AG10803 (cell line): ENCODE data around the gene CDH4.

Experiments
- DNase-seq: peaks from one replicate; pipeline ENCODE4 v3.0.0; 2010; ENCODE audit warnings: low read depth
- H3K4me3 ChIP-seq: 2 replicates; pipeline ENCODE4 v1.5.1; 2011; ENCODE audit warnings: mild to moderate bottlenecking, low read length, control low read depth
- TF ChIP-seq, protein P1 (sequence below): conservative IDR thresholded peaks from 2 replicates; pipeline ENCODE4 v1.5.1; 2011; ENCODE audit warnings: mild to moderate bottlenecking, low read length, control low read depth, inconsistent platforms

Gene CDH4

DNA sequence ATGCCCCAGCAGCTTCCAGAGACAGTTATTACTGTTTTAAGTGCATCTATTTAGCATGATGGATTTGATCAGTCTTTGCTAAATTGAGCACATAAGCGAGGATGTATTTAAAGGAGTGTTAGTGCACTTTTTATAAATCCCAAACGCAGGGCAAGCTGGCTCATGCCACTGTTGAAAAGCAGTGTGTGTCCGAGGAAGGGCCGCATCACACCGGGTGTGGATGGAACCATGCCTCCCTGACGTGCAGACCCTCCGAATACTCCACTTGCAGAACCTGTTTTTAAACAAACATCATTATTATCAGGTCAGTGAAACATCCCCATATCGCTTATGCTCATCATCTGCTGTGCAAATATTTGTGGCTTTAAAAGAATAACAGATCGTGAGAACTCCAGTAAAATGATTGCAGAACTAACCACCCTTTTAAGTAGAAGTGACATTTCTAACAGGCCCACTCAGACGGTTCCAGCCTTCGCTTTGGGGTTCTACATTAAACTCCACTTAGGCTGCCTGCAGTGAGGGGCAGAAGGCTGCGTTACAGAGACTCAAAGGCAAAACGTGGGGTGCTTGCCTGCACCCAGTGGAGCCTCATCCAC lies 190.1 kb downstream of the CDH4 start:
- H3K4me3 ChIP-seq, result no peak overlapping the region
- DNase-seq, result peak; percentile 33
- TF ChIP-seq, protein P1, sequence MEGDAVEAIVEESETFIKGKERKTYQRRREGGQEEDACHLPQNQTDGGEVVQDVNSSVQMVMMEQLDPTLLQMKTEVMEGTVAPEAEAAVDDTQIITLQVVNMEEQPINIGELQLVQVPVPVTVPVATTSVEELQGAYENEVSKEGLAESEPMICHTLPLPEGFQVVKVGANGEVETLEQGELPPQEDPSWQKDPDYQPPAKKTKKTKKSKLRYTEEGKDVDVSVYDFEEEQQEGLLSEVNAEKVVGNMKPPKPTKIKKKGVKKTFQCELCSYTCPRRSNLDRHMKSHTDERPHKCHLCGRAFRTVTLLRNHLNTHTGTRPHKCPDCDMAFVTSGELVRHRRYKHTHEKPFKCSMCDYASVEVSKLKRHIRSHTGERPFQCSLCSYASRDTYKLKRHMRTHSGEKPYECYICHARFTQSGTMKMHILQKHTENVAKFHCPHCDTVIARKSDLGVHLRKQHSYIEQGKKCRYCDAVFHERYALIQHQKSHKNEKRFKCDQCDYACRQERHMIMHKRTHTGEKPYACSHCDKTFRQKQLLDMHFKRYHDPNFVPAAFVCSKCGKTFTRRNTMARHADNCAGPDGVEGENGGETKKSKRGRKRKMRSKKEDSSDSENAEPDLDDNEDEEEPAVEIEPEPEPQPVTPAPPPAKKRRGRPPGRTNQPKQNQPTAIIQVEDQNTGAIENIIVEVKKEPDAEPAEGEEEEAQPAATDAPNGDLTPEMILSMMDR, result no peak

- TF ChIP-seq, protein P1, result no peak
- DNase-seq, result no peak
- no peak overlapping the region for H3K4me3 ChIP-seq
Measured at GRCh38 chr20:61442718-61443117, 190.7 kb downstream of the CDH4 start.

DNA sequence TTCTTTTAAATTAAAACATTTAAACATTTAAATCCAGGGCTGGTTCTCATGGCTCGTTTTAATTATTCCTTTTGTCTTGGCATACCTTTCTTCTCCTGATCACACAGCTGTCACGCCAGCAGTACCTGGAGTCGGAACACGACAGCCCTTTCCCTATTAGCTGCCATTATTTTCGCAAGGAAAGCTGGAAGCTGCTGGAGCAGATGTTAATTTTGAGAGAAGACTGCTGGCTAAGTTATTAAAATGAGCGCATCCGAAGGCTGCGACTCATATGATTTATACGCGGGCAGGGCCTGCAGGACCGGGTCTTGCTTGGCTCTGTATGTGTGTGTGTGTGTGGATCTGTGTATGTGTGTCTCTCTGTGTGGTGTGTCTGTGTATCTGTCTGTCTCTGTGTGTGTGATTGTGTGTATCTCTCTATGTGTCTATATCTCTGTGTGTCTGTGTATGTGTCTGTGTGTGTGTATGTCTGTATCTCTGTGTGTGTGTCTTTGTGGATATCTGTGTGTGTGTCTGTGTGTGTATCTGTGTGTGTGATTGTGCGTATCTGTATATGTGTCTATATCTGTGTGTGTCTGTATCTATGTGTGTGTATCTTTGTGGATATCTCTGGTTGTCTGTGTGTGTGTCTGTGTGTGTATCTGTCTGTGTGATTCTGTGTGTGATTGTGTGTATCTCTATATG lies 191.5 kb downstream of the CDH4 start:
- peak; percentile 50 for DNase-seq
- no peak overlapping the region for H3K4me3 ChIP-seq
- TF ChIP-seq, protein P1, result no peak

DNA sequence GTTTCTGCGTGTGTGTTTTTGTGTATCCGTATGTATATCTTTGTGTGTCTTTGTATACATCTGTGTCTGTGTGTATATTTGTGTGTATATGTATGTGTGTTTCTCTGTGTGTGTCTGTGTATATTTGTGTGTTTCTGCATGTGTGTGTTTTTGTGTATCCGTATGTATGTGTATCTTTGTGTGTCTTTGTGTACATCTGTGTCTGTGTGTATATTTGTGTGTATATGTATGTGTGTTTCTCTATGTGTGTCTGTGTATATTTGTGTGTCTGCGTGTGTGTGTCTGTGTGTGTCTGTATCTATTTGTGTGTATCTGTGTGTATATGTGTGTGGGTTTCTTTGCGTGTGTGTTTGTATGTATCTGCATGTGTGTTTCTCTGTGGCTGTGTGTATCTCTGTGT lies 192.6 kb downstream of the CDH4 start:
- H3K4me3 ChIP-seq, result no peak overlapping the region
- TF ChIP-seq, protein P1, result no peak
- no peak for DNase-seq

GRCh38 chr20:61445138-61445537 lies 193.1 kb downstream of the CDH4 start:
- TF ChIP-seq, protein P1, result no peak
- DNase-seq, result no peak
- H3K4me3 ChIP-seq, result no peak overlapping the region

DNA sequence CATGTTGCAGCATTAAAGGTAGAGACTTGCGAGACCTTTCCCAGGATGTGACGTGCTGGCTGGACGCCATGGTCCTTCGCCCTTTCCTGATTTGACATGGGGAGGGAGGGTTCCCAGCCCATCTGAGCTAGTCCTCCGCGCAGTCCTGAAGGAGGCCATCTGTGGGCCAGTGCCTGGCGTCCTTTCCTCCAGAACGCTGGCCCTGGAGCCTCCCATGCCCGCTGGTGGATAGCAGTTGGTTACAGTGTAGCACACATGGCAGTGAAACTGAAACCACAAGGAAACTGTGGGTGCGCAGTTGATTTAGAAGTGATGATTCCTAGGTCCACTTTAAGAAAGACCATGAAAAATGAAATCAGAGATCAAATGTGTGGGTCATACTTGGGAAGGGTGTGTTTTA lies 193.7 kb downstream of the CDH4 start:
- TF ChIP-seq, protein P1, result no peak
- no peak for DNase-seq
- H3K4me3 ChIP-seq, result no peak overlapping the region

DNA sequence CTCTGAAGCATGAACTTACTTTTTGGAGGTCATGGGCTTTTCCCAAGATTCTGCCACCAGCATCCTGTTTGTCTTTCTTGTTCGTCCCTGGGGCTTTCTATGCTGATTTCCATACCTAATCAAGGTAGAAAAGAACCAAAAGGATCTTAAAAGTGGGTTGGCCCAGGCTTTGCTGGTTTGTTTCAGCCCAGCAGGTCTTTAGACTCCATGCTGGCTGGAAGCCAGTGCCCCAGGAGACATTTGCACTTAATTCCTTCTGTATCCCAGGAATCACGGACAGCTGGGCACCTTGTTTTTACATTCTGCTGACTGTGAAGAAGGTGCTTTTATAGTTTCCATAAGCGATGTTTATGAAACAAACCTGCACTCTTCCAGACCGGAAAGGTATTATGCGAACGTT lies 195.9 kb downstream of the CDH4 start:
- TF ChIP-seq, protein P1, result no peak
- H3K4me3 ChIP-seq, result no peak overlapping the region
- no peak for DNase-seq
